Fibroblast of lung (primary cell): ENCODE results near the gene OR10H5. TPM values are rescaled to one million over a fixed set of nuclear protein-coding genes. Genes with fewer than 3 reads are reported as not detected.

Experiments
- DNase-seq, 2 donors: peaks; one replicate each; pipeline versions ENCODE4 v3.0.0 to v3.0.0-alpha.2; 2010; ENCODE audit warnings: low read depth in 2 of 2
- H2AFZ ChIP-seq: 2 replicates; pipeline ENCODE4 v1.5.1; 2012; ENCODE audit warnings: low read length, control low read depth, inconsistent platforms
- H3K27ac ChIP-seq: 2 replicates; pipeline ENCODE4 v1.5.1; 2011; ENCODE audit warnings: low read length, control low read depth; ENCODE audit not compliant: insufficient read depth
- H3K27me3 ChIP-seq: 2 replicates; pipeline ENCODE4 v1.5.1; 2011; ENCODE audit warnings: mild to moderate bottlenecking, low read length; ENCODE audit not compliant: control insufficient read depth, insufficient read depth
- H3K36me3 ChIP-seq: 2 replicates; pipeline ENCODE4 v1.5.1; 2011; ENCODE audit warnings: low read length; ENCODE audit not compliant: control insufficient read depth, insufficient read depth
- H3K4me1 ChIP-seq: 2 replicates; pipeline ENCODE4 v1.5.1; 2011; ENCODE audit warnings: low read length; ENCODE audit not compliant: control insufficient read depth, insufficient read depth; ENCODE audit errors: extremely low read depth
- H3K4me2 ChIP-seq: 2 replicates; pipeline ENCODE4 v1.5.1; 2011; ENCODE audit warnings: low read length, control low read depth; ENCODE audit not compliant: insufficient read depth; ENCODE audit errors: extremely low read depth
- H3K4me3 ChIP-seq, 4 experiments: fragments of 200-600 bp in 1 of 4; sonication (generic) in 1 of 4; replicated peaks in 1 of 4; 2 replicates each; pipeline ENCODE4 v1.5.1; 2011 to 2016; ENCODE audit warnings: low read length in 4 of 4, low read depth in 3 of 4, mild to moderate bottlenecking in 3 of 4, control low read depth in 2 of 4, inconsistent platforms in 1 of 4, mixed read lengths in 1 of 4; ENCODE audit not compliant: insufficient read depth in 1 of 4; ENCODE audit errors: control extremely low read depth in 1 of 4
- H3K79me2 ChIP-seq: 2 replicates; pipeline ENCODE4 v1.5.1; 2012; ENCODE audit warnings: mild to moderate bottlenecking, low read length, inconsistent platforms; ENCODE audit not compliant: control insufficient read depth, insufficient read depth
- H3K9ac ChIP-seq: 2 replicates; pipeline ENCODE4 v1.5.1; 2011; ENCODE audit warnings: mild to moderate bottlenecking, low read length, control low read depth; ENCODE audit not compliant: insufficient read depth
- H3K9me3 ChIP-seq: 2 replicates; pipeline ENCODE4 v1.5.1; 2012; ENCODE audit warnings: low read depth, low read length; ENCODE audit not compliant: control insufficient read depth, insufficient read depth
- H4K20me1 ChIP-seq: 2 replicates; pipeline ENCODE4 v1.5.1; 2011; ENCODE audit warnings: low read length; ENCODE audit not compliant: control insufficient read depth, insufficient read depth; ENCODE audit errors: extremely low read depth
- EZH2 ChIP-seq: IDR thresholded peaks from 2 replicates; pipeline ENCODE4 v1.5.1; 2012; ENCODE audit warnings: low read length, control low read depth, mild to moderate bottlenecking; ENCODE audit errors: missing control alignments
- polyA minus RNA-seq: library from RNA; depleted of rRNA, polyadenylated mRNA; stranded (reverse); fragments of >200 nt; gene quantifications from 2 replicates; pipeline ENCODE4 v1.2.3, GENCODE V29; 2011; ENCODE audit warnings: low replicate concordance
- polyA plus RNA-seq, 2 donors: library from polyadenylated mRNA; depleted of rRNA in 1 of 2; stranded (reverse) in 1 of 2; unstranded in 1 of 2; fragments of >200 nt; gene quantifications; 2 replicates each; pipeline ENCODE4 v1.2.1, GENCODE V29; 2011 to 2012; ENCODE audit warnings: missing spikeins in 1 of 2
- total RNA-seq: library from RNA; depleted of rRNA; stranded (reverse); fragments of >200 nt; gene quantifications from 2 replicates; pipeline ENCODE4 v1.2.1, GENCODE V29; 2014
- TF ChIP-seq, protein P1 (sequence below), 2 donors: IDR thresholded peaks in 1 of 2; conservative IDR thresholded peaks in 1 of 2; 1 replicate in 1 of 2; 2 replicates in 1 of 2; pipeline ENCODE4 v1.5.1; 2011 to 2012; ENCODE audit warnings: low read length in 2 of 2, control low read depth in 1 of 2, inconsistent platforms in 1 of 2, low read depth in 1 of 2, mild to moderate bottlenecking in 1 of 2

OR10H5 gene, protein sequence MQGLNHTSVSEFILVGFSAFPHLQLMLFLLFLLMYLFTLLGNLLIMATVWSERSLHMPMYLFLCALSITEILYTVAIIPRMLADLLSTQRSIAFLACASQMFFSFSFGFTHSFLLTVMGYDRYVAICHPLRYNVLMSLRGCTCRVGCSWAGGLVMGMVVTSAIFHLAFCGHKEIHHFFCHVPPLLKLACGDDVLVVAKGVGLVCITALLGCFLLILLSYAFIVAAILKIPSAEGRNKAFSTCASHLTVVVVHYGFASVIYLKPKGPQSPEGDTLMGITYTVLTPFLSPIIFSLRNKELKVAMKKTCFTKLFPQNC
- not detected in 2 replicates for total RNA-seq
- not detected in 2 replicates for polyA plus RNA-seq
- polyA plus RNA-seq (2012): not detected in 2 replicates
- polyA minus RNA-seq: not detected in 2 replicates

DNA sequence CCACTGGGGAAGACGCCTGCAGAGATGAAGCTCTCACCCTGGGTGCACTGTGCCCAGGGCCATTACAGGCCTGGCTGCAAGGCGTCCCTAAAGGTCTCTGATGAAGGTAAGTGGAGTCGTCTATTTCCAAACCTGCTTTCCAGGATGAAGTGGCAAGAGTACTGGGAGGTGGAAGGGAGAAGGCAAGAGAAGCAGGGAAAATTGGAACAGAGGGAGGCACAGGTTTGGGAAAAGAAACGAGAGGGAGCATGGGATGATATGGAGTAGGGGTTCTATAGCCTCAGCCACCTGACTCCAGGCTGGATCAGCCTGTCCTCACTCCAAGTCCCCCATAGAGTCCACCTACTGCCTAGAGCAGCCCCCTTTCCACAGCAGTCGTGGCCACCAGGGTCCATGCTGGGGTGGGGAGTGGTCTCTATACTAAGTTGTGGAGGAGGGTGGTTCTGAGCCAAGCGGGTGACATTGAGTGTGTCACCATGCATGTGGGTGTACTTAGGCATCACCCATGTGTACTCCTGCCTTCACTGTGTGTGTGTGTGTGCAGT, at the start of gene OR10H5:
OR10H5 (plus strand) TSS at position 51 of the 545 bp plus-strand sequence. CDS start 6,388 bp downstream, outside the sequence.
- no peaks in the 10 kb centered on the region for H3K9me3 ChIP-seq
- no peak within 1 kb of the TSS for H3K27ac ChIP-seq

DNA sequence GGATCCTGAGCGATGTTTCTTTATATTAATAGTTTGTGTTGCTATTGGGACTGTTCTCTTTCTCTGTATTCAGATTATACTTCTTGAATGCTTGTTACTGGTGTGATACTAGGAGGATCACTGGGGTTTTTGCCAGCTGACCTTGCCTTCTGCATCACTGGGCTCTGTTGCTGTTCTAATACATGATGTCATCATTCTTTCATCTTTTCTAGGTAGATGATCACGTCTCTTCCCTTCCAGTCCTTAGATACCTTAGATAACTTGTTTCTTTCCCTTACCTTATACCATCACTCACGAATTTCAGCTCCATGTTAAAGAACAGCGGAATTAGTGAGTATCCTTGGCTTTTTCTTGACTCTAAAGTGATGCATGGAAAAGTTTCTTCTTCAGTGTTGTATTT, 49.7 kb upstream of the OR10H5 start, which contains the start of gene OR10H3:
OR10H3 (plus strand) TSS at position 264 of the 400 bp plus-strand sequence. CDS start 3,408 bp downstream, outside the sequence.
- H2AFZ ChIP-seq: no peak within 1 kb of the TSS
- no peak within 1 kb of the TSS for H3K4me2 ChIP-seq
- no peaks in the 10 kb centered on the region for H3K36me3 ChIP-seq
- no peak within 1 kb of the TSS for H3K4me3 ChIP-seq
- DNase-seq: no peak
- H3K79me2 ChIP-seq: no peaks in the 10 kb centered on the region
- H3K9me3 ChIP-seq: no peaks in the 10 kb centered on the region
- TF ChIP-seq, protein P1, sequence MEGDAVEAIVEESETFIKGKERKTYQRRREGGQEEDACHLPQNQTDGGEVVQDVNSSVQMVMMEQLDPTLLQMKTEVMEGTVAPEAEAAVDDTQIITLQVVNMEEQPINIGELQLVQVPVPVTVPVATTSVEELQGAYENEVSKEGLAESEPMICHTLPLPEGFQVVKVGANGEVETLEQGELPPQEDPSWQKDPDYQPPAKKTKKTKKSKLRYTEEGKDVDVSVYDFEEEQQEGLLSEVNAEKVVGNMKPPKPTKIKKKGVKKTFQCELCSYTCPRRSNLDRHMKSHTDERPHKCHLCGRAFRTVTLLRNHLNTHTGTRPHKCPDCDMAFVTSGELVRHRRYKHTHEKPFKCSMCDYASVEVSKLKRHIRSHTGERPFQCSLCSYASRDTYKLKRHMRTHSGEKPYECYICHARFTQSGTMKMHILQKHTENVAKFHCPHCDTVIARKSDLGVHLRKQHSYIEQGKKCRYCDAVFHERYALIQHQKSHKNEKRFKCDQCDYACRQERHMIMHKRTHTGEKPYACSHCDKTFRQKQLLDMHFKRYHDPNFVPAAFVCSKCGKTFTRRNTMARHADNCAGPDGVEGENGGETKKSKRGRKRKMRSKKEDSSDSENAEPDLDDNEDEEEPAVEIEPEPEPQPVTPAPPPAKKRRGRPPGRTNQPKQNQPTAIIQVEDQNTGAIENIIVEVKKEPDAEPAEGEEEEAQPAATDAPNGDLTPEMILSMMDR (conservative IDR thresholded peaks at IDR 0.05 in 1 of 2, IDR thresholded peaks at IDR 0.05 in 1 of 2; ENCODE audit: low read depth in 1 of 2, low read length in 2 of 2): no peak
- TF ChIP-seq EZH2: no peak
- H3K27ac ChIP-seq: no peak within 1 kb of the TSS
- no peaks in the 10 kb centered on the region for H3K27me3 ChIP-seq
- no peaks in the 10 kb centered on the region for H4K20me1 ChIP-seq
- H3K9ac ChIP-seq: no peak within 1 kb of the TSS
- no peaks in the 10 kb centered on the region for H3K4me1 ChIP-seq

More for the DNA sequence above, at the start of gene OR10H5:
- TF ChIP-seq, protein P1 (conservative IDR thresholded peaks at IDR 0.05 in 1 of 2, IDR thresholded peaks at IDR 0.05 in 1 of 2; ENCODE audit: low read depth in 1 of 2, low read length in 2 of 2): no peak
- no peak for TF ChIP-seq EZH2
- Histone ChIP-seq H3K4me1 (no peaks in the 10 kb centered on the region), H2AFZ (no peak within 1 kb of the TSS), H3K27me3 (no peaks in the 10 kb centered on the region), H3K79me2 (no peaks in the 10 kb centered on the region), H3K36me3 (no peaks in the 10 kb centered on the region), H4K20me1 (no peaks in the 10 kb centered on the region), H3K9ac (no peak within 1 kb of the TSS), H3K4me3 (no peak within 1 kb of the TSS), H3K4me2 (no peak within 1 kb of the TSS)
- no peak for DNase-seq

DNA sequence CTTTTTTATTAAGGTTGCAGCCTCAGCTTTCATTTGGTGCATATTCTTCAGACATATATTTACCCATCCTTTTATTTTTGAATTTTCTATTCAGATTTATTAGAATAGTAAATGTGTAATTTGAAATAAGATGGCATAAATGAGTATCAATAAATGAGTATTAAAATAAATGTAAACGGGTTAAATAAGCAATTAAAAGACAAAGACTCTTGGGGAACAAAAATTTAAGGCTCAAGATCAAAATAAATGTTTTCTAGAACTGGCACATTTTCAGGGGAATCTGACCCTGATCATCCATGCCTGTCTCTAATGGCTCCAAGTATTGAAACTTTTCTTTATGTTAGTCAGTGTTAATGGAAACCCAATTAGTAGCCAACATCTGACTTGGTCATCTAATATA, 46.7 kb upstream of the OR10H5 start:
- H3K9me3 ChIP-seq: no peaks in the 10 kb centered on the region
- no peak overlapping the region for H3K27ac ChIP-seq
- H2AFZ ChIP-seq: no peak overlapping the region
- no peaks in the 10 kb centered on the region for H3K79me2 ChIP-seq
- TF ChIP-seq EZH2: no peak
- TF ChIP-seq, protein P1 (conservative IDR thresholded peaks at IDR 0.05 in 1 of 2, IDR thresholded peaks at IDR 0.05 in 1 of 2; ENCODE audit: low read depth in 1 of 2, low read length in 2 of 2): no peak
- no peaks in the 10 kb centered on the region for H3K4me1 ChIP-seq
- H3K4me2 ChIP-seq: no peak overlapping the region
- H3K36me3 ChIP-seq: no peaks in the 10 kb centered on the region
- no peak overlapping the region for H3K9ac ChIP-seq
- no peaks in the 10 kb centered on the region for H3K27me3 ChIP-seq
- H3K4me3 ChIP-seq: no peak overlapping the region
- no peak for DNase-seq
- no peaks in the 10 kb centered on the region for H4K20me1 ChIP-seq
